ENCODE results near the gene GALNTL6. TPM values are rescaled to one million over a fixed set of nuclear protein-coding genes. Genes with fewer than 3 reads are reported as not detected.

The GALNTL6 gene
- total and polyA plus RNA-seq, 2 donors from 2014 or later: 0.60 TPM; not detected in 1

DNA sequence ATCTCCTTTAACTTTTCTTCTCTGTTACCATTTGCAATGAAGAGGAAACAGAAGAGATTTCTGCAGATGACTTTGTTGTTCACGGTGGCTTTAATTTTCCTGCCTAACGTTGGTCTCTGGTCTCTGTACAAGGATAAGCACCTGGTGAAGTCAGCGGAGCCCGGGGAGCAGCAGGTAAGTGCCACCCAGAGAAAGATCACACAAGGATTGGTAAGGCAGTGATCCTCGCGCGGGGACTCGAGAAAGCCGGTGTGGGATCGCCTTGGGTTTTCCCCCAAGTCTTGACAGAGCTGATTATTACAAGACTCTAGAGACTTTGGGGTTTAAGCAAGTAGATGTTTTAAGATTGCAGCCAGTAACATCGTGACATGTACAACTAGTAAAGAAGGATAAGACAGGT, 1.3 kb downstream of the GALNTL6 start:
- intact Hi-C loops (cut with DNase I): no loop called here
- H3K36me3 ChIP-seq (ENCODE audit: control insufficient read depth in 2 of 3, insufficient read depth in 3 of 3, low read length in 3 of 3): no peaks in the 10 kb centered on the region
- H3K9me3 ChIP-seq (ENCODE audit: control insufficient read depth in 2 of 3, insufficient read depth in 1 of 3, low read length in 3 of 3): no peaks in the 10 kb centered on the region
- H3K27ac ChIP-seq (ENCODE audit: low read depth in 2 of 2, low read length in 2 of 2): no peak overlapping the region
- FAIRE-seq (no peak), DNase-seq (no peak)
- no peak overlapping the region for H3K4me3 ChIP-seq (ENCODE audit: low read length in 3 of 3)
- TF ChIP-seq, protein P1, sequence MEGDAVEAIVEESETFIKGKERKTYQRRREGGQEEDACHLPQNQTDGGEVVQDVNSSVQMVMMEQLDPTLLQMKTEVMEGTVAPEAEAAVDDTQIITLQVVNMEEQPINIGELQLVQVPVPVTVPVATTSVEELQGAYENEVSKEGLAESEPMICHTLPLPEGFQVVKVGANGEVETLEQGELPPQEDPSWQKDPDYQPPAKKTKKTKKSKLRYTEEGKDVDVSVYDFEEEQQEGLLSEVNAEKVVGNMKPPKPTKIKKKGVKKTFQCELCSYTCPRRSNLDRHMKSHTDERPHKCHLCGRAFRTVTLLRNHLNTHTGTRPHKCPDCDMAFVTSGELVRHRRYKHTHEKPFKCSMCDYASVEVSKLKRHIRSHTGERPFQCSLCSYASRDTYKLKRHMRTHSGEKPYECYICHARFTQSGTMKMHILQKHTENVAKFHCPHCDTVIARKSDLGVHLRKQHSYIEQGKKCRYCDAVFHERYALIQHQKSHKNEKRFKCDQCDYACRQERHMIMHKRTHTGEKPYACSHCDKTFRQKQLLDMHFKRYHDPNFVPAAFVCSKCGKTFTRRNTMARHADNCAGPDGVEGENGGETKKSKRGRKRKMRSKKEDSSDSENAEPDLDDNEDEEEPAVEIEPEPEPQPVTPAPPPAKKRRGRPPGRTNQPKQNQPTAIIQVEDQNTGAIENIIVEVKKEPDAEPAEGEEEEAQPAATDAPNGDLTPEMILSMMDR (IDR thresholded peaks at IDR 0.05; ENCODE audit: borderline replicate concordance, extremely low read depth, insufficient read depth): no peak
- H3K27me3 ChIP-seq (ENCODE audit: control insufficient read depth, insufficient read depth, low read length): no peaks in the 10 kb centered on the region
- H3K4me1 ChIP-seq (ENCODE audit: control insufficient read depth in 2 of 3, insufficient read depth in 2 of 3, low read depth in 1 of 3, low read length in 3 of 3): no peaks in the 10 kb centered on the region
- H3K9ac ChIP-seq (ENCODE audit: low read length in 3 of 3): no peak overlapping the region

DNA sequence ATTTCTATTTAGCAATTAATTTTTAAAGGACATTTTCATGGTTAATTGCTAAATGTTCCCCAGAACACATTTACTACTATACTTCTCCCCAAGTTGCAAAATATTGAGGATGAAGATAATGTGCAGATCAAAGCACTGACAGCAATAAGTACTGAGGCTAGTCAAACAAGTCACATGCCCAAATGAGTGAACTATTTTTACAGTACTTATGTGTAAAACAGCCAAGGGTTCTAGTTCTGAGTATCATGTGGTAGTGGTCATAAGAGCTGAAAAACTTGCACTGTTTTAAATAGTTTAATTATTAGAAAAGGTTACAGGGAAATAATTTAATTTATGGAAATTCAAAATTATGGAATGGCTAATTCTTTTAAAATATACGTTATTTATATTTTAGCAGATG, 3.8 kb downstream of the GALNTL6 start:
- intact Hi-C loops (cut with DNase I): no loop called here
- Histone ChIP-seq H3K4me1 (ENCODE audit: control insufficient read depth in 2 of 3, insufficient read depth in 2 of 3, low read depth in 1 of 3, low read length in 3 of 3) (no peaks in the 10 kb centered on the region), H3K9me3 (ENCODE audit: control insufficient read depth in 2 of 3, insufficient read depth in 1 of 3, low read length in 3 of 3) (no peaks in the 10 kb centered on the region), H3K36me3 (ENCODE audit: control insufficient read depth in 2 of 3, insufficient read depth in 3 of 3, low read length in 3 of 3) (no peaks in the 10 kb centered on the region), H3K27ac (ENCODE audit: low read depth in 2 of 2, low read length in 2 of 2) (no peak overlapping the region), H3K9ac (ENCODE audit: low read length in 3 of 3) (no peak overlapping the region), H3K4me3 (ENCODE audit: low read length in 3 of 3) (no peak overlapping the region), H3K27me3 (ENCODE audit: control insufficient read depth, insufficient read depth, low read length) (no peaks in the 10 kb centered on the region)
- FAIRE-seq: no peak
- DNase-seq: no peak
- TF ChIP-seq, protein P1 (IDR thresholded peaks at IDR 0.05; ENCODE audit: borderline replicate concordance, extremely low read depth, insufficient read depth): no peak

DNA sequence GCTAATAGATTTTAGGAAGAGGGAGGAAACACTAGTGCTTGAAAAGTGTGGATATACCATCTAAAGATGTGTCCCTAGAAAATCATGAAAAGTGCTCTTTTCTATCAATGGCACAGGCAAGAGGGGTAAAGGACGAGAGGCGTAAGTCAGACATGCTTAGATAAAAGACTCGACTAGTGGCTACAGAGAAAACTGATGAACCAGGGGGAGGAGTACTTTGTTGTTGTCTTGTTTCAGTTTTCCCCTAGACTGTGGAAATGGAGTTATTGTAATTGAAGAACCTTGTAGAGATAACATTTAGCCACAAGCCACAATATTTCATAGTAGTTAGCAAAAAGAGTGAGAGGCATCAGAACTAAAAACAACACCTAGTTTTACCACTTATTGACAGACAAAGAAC, 21.4 kb downstream of the GALNTL6 start:
- intact Hi-C loops (cut with DNase I): no loop called here

More for the DNA sequence above, 21.4 kb downstream of the GALNTL6 start:
- DNase-seq: no peak
- Histone ChIP-seq H3K9me3 (ENCODE audit: control insufficient read depth in 2 of 3, insufficient read depth in 1 of 3, low read length in 3 of 3) (no peaks in the 10 kb centered on the region), H3K4me3 (ENCODE audit: low read length in 3 of 3) (no peak overlapping the region), H3K36me3 (ENCODE audit: control insufficient read depth in 2 of 3, insufficient read depth in 3 of 3, low read length in 3 of 3) (no peaks in the 10 kb centered on the region), H3K27me3 (ENCODE audit: control insufficient read depth, insufficient read depth, low read length) (no peaks in the 10 kb centered on the region), H3K9ac (ENCODE audit: low read length in 3 of 3) (no peak overlapping the region), H3K27ac (ENCODE audit: low read depth in 2 of 2, low read length in 2 of 2) (no peak overlapping the region), H3K4me1 (ENCODE audit: control insufficient read depth in 2 of 3, insufficient read depth in 2 of 3, low read depth in 1 of 3, low read length in 3 of 3) (no peaks in the 10 kb centered on the region)
- no peak for FAIRE-seq
- TF ChIP-seq, protein P1 (IDR thresholded peaks at IDR 0.05; ENCODE audit: borderline replicate concordance, extremely low read depth, insufficient read depth): no peak

Measured in kidney (tissue), 14 donors.